Adipocyte (in vitro differentiated cells): ENCODE data around the gene BABAM1.

ENCODE experiments used
- DNase-seq: peaks from one replicate; pipeline ENCODE4 v3.0.0-alpha.2; 2015; ENCODE audit warnings: low read depth
- H3K27me3 ChIP-seq: replicated peaks from 2 replicates; pipeline ENCODE4 v1.7.0; 2013; ENCODE audit warnings: mild to moderate bottlenecking, low read length, moderate library complexity; ENCODE audit not compliant: control insufficient read depth, insufficient read depth
- H3K36me3 ChIP-seq: 2 replicates; pipeline ENCODE4 v1.7.0; 2013; ENCODE audit warnings: low read length, mild to moderate bottlenecking, moderate library complexity; ENCODE audit not compliant: control insufficient read depth, insufficient read depth, severe bottlenecking
- H3K4me1 ChIP-seq: 2 replicates; pipeline ENCODE4 v1.7.0; 2013; ENCODE audit warnings: mild to moderate bottlenecking, low read length, moderate library complexity; ENCODE audit not compliant: control insufficient read depth, insufficient read depth
- H3K4me3 ChIP-seq: 2 replicates; pipeline ENCODE4 v1.7.0; 2013; ENCODE audit warnings: mild to moderate bottlenecking, low read length, moderate library complexity
- H3K9ac ChIP-seq: 2 replicates; pipeline ENCODE4 v1.7.0; 2013; ENCODE audit warnings: mild to moderate bottlenecking, low read length, moderate library complexity
- H3K9me3 ChIP-seq: 2 replicates; pipeline ENCODE4 v1.7.0; 2013; ENCODE audit warnings: mild to moderate bottlenecking, low read length, moderate library complexity; ENCODE audit not compliant: control insufficient read depth

The BABAM1 gene

GRCh38 chr19:17244618-17245534 lies 22.4 kb upstream of the BABAM1 start:
- Histone ChIP-seq H3K9ac (peak overlapping the region; percentile 96), H3K4me3 (peak overlapping the region; percentile 96), H3K36me3 (peaks cover 9% of the 10 kb centered on the region), H3K9me3 (no peaks in the 10 kb centered on the region), H3K27me3 (no peaks in the 10 kb centered on the region), H3K4me1 (peaks cover 54% of the 10 kb centered on the region)
- DNase-seq = peak; percentile 36

GRCh38 chr19:17245535-17245984 lies 21.7 kb upstream of the BABAM1 start, which contains the start of gene NR2F6:
Gene NR2F6 (minus strand): TSS chr19:17245919. CDS start chr19:17245220, 699 bp downstream.
- H3K36me3 ChIP-seq = peaks cover 3% of the 10 kb centered on the region
- peak within 1 kb of the TSS; percentile 96 for H3K4me3 ChIP-seq
- H3K9ac ChIP-seq = peak within 1 kb of the TSS; percentile 96
- H3K27me3 ChIP-seq = no peaks in the 10 kb centered on the region
- DNase-seq = no peak
- H3K9me3 ChIP-seq = no peaks in the 10 kb centered on the region
- H3K4me1 ChIP-seq = peaks cover 47% of the 10 kb centered on the region

GRCh38 chr19:17246681-17247425 lies 20.4 kb upstream of the BABAM1 start:
- DNase-seq = peak; percentile 48
- peak overlapping the region; percentile 85 for H3K9ac ChIP-seq
- H3K36me3 ChIP-seq = no peaks in the 10 kb centered on the region
- no peaks in the 10 kb centered on the region for H3K27me3 ChIP-seq
- H3K9me3 ChIP-seq = no peaks in the 10 kb centered on the region
- peak overlapping the region; percentile 73 for H3K4me3 ChIP-seq
- H3K4me1 ChIP-seq = peaks cover 40% of the 10 kb centered on the region

- Histone ChIP-seq H3K4me1 (peaks cover 29% of the 10 kb centered on the region), H3K36me3 (no peaks in the 10 kb centered on the region), H3K9ac (no peak overlapping the region), H3K27me3 (no peaks in the 10 kb centered on the region), H3K4me3 (no peak overlapping the region), H3K9me3 (no peaks in the 10 kb centered on the region)
- DNase-seq = no peak
These were observed 19.0 kb upstream of the BABAM1 start for GRCh38 chr19:17248011-17248776.

- DNase-seq = no peak
- H3K27me3 ChIP-seq = no peaks in the 10 kb centered on the region
- H3K9me3 ChIP-seq = no peaks in the 10 kb centered on the region
- H3K4me1 ChIP-seq = peaks cover 26% of the 10 kb centered on the region
- H3K9ac ChIP-seq = no peak overlapping the region
- no peaks in the 10 kb centered on the region for H3K36me3 ChIP-seq
- H3K4me3 ChIP-seq = no peak overlapping the region
These were observed 17.2 kb upstream of the BABAM1 start for GRCh38 chr19:17249887-17250548.

GRCh38 chr19:17254636-17255035 lies 12.6 kb upstream of the BABAM1 start:
- no peak for DNase-seq
- Histone ChIP-seq H3K27me3 (peaks cover 6% of the 10 kb centered on the region), H3K9me3 (peaks cover 11% of the 10 kb centered on the region), H3K4me3 (no peak overlapping the region), H3K4me1 (peaks cover 2% of the 10 kb centered on the region), H3K9ac (no peak overlapping the region), H3K36me3 (no peaks in the 10 kb centered on the region)

- Histone ChIP-seq H3K9ac (no peak overlapping the region), H3K4me1 (peaks cover 2% of the 10 kb centered on the region), H3K4me3 (no peak overlapping the region), H3K9me3 (peaks cover 16% of the 10 kb centered on the region), H3K36me3 (no peaks in the 10 kb centered on the region), H3K27me3 (peaks cover 6% of the 10 kb centered on the region)
- DNase-seq = no peak
These were observed 12.1 kb upstream of the BABAM1 start for GRCh38 chr19:17255150-17255621.

- Histone ChIP-seq H3K4me3 (no peak overlapping the region), H3K9ac (no peak overlapping the region), H3K27me3 (peaks cover 6% of the 10 kb centered on the region), H3K9me3 (peaks cover 23% of the 10 kb centered on the region), H3K4me1 (peaks cover 2% of the 10 kb centered on the region), H3K36me3 (no peaks in the 10 kb centered on the region)
- DNase-seq = no peak
These were observed 11.1 kb upstream of the BABAM1 start for GRCh38 chr19:17256130-17256529.

- no peak for DNase-seq
- Histone ChIP-seq H3K4me1 (peaks cover 2% of the 10 kb centered on the region), H3K4me3 (no peak overlapping the region), H3K9me3 (peaks cover 23% of the 10 kb centered on the region), H3K36me3 (no peaks in the 10 kb centered on the region), H3K9ac (no peak overlapping the region), H3K27me3 (peaks cover 6% of the 10 kb centered on the region)
These were observed 8.0 kb upstream of the BABAM1 start for GRCh38 chr19:17259118-17259780.

GRCh38 chr19:17259934-17260333 lies 7.3 kb upstream of the BABAM1 start:
- peaks cover 6% of the 10 kb centered on the region for H3K27me3 ChIP-seq
- peaks cover 2% of the 10 kb centered on the region for H3K4me1 ChIP-seq
- no peak for DNase-seq
- no peak overlapping the region for H3K4me3 ChIP-seq
- H3K9ac ChIP-seq = no peak overlapping the region
- H3K36me3 ChIP-seq = no peaks in the 10 kb centered on the region
- H3K9me3 ChIP-seq = peaks cover 23% of the 10 kb centered on the region
